ENCODE results near the gene ATP6V1G3. TPM values are rescaled to one million over a fixed set of nuclear protein-coding genes. Genes with fewer than 3 reads are reported as not detected.

Gene ATP6V1G3
- total and polyA plus RNA-seq, 9 of the 15 experiments (the other 6 are each of a cell fraction or from before 2014, with no cell fraction given): 0.32 TPM; not detected in 8

- TF ChIP-seq PREB (CRISPR knock-in tag; IDR thresholded peaks at IDR 0.05): no peak
- no peak for TF ChIP-seq ZC3H8 (IDR thresholded peaks at IDR 0.05)
- TF ChIP-seq ZNF639 (CRISPR knock-in tag; conservative IDR thresholded peaks at IDR 0.05 in 1 of 2, IDR thresholded peaks at IDR 0.05 in 1 of 2): peak in 1 of 2 experiments; percentile 26; a peak in 1 of 4 replicates
- no peak for TF ChIP-seq CBX5 (IDR thresholded peaks at IDR 0.05; ENCODE audit: borderline replicate concordance, low read depth)
- TF ChIP-seq DLX4 (CRISPR knock-in tag; IDR thresholded peaks at IDR 0.05): no peak
- no peak for TF ChIP-seq ZNF174 (CRISPR knock-in tag; IDR thresholded peaks at IDR 0.05)
- no peak for TF ChIP-seq ZNF347 (CRISPR knock-in tag; IDR thresholded peaks at IDR 0.05; ENCODE audit: low read depth)
- TF ChIP-seq ZFPM2 (CRISPR knock-in tag; IDR thresholded peaks at IDR 0.05): no peak
- no peak for TF ChIP-seq MNT (conservative IDR thresholded peaks at IDR 0.05)
- TF ChIP-seq PPARD (CRISPR knock-in tag; IDR thresholded peaks at IDR 0.05): no peak
- TF ChIP-seq YY1 (IDR thresholded peaks at IDR 0.05; ENCODE audit: borderline replicate concordance in 1 of 3, control insufficient read depth in 1 of 3, extremely low read depth in 1 of 3, insufficient read depth in 3 of 3, insufficient read length in 1 of 3, insufficient replicate concordance in 2 of 3, low read depth in 1 of 3, low read length in 2 of 3): no peak
- no peak for TF ChIP-seq MEF2D (tag; conservative IDR thresholded peaks at IDR 0.05; ENCODE audit: low read depth)
- TF ChIP-seq CCNT2 (IDR thresholded peaks at IDR 0.05; ENCODE audit: borderline replicate concordance, extremely low read depth, insufficient read length, low read depth, low read length): no peak
- peak; percentile 53; the same call in 1 of the 2 replicates for TF ChIP-seq ZNF592 (IDR thresholded peaks at IDR 0.05)
- TF ChIP-seq ZNF668 (CRISPR knock-in tag; IDR thresholded peaks at IDR 0.05): no peak
- peak; percentile 81 for TF ChIP-seq CC2D1A (IDR thresholded peaks at IDR 0.05)
- no peak for TF ChIP-seq RBBP5 (IDR thresholded peaks at IDR 0.05; ENCODE audit: borderline replicate concordance, insufficient read depth, low read length, poor library complexity, severe bottlenecking)
- no peak for TF ChIP-seq ZNF586 (CRISPR knock-in tag; conservative IDR thresholded peaks at IDR 0.05)
- no peak for TF ChIP-seq MEF2A (IDR thresholded peaks at IDR 0.05; ENCODE audit: control insufficient read depth, low read depth, low read length)
These were observed 16.5 kb upstream of the ATP6V1G3 start (continued) for GRCh38 chr1:198556971-198557370.

Measured in K562 (cell line).